ENCODE results near the gene OS9. TPM values are rescaled to one million over a fixed set of nuclear protein-coding genes. Genes with fewer than 3 reads are reported as not detected.

OS9 gene
- total and polyA plus RNA-seq, 9 of the 15 experiments (the other 6 are each of a cell fraction or from before 2014, with no cell fraction given): 4.6 to 105 (median 89.5) TPM

- POLR2A ChIA-PET: interaction anchor here (0.9 to 1.2 kb wide), 3 partner anchors 31 to 93 kb away, joined by 3 to 4 read pairs (median 3); partner anchors contain the start of genes AVIL and OS9
- peaks cover 9% of the 10 kb centered on the region; the same call in 1 of the 3 replicates for H3K36me3 ChIP-seq (ENCODE audit: control insufficient read depth, insufficient read depth, low read length)
- no peak for ATAC-seq
Observed at GRCh38 chr12:57724936-57725740, 31.2 kb downstream of the OS9 start.

DNA sequence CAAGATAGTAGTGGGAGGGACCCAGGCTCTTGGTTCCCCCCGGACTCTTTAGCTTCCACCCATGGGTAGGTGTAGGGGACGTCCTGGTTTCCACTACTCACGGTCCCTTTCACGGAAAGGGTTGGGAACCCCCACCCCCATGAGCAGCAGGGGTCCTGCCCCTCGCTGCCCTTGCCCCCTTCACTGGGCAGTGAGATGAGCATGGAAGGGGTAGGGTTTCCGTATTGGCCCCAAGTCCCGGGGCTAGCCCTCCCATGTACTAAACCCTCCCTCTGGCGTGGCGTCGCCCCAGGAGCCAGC is 31.9 kb downstream of the OS9 start:
- no peaks in the 10 kb centered on the region; the same call in 1 of the 2 replicates for H3K9me3 ChIP-seq (replicated peaks; ENCODE audit: control insufficient read depth, insufficient read depth, low read depth, low read length)
- in situ Hi-C loops (cut with MboI): no loop called here
- FAIRE-seq: no peak
- no peak overlapping the region for H3K4me3 ChIP-seq
- H3K9ac ChIP-seq (ENCODE audit: insufficient read depth in 1 of 2, low read depth in 2 of 2, low read length in 2 of 2): no peak overlapping the region
- WGBS (ENCODE audit: insufficient coverage, low coverage, missing lambda C conversion rate): 47% methylated on average over 9 of the region's 10 CpGs
- no peak overlapping the region for H2AFZ ChIP-seq (ENCODE audit: low read depth, low read length)
- no TSS peak for BruUV-seq (replicated peaks)
- peaks cover 0 to 20% of the 10 kb centered on the region in 2 experiments; a peak in 2 of 5 replicates for H3K4me1 ChIP-seq (replicated peaks in 1 of 2; ENCODE audit: control insufficient read depth in 2 of 2, insufficient read depth in 2 of 2, low read length in 2 of 2)
- H3K27me3 ChIP-seq (ENCODE audit: control insufficient read depth in 2 of 2, insufficient read depth in 2 of 2, low read length in 2 of 2): peaks cover 12 to 16% of the 10 kb centered on the region in 2 experiments
- H4K20me1 ChIP-seq (replicated peaks; ENCODE audit: control insufficient read depth, insufficient read depth, low read length): no peaks in the 10 kb centered on the region; the same call in 1 of the 2 replicates
- no peak overlapping the region for H3K4me2 ChIP-seq (ENCODE audit: insufficient read depth, low read length)
- ATAC-seq: no peak
- ChIA-PET CTCF (ENCODE audit: low intra/inter-chr PET ratio) (no interaction called here), POLR2A (interaction anchor here (0.9 kb wide), 1 partner anchor 93 kb away, joined by 4 read pairs; the partner anchor contains the start of gene AVIL)
- no peak for DNase-seq (ENCODE audit: extremely low read depth in 1 of 4, low spot score in 3 of 4)
- H3K79me2 ChIP-seq (ENCODE audit: control insufficient read depth, insufficient read depth, low read length): no peaks in the 10 kb centered on the region
- H3K9me1 ChIP-seq (ENCODE audit: control insufficient read depth, insufficient read depth, low read length): no peaks in the 10 kb centered on the region
- H3K27ac ChIP-seq (ENCODE audit: extremely low read depth, low read depth, low read length): no peak overlapping the region
- H3K36me3 ChIP-seq (ENCODE audit: control insufficient read depth, insufficient read depth, low read length): peaks cover 3% of the 10 kb centered on the region; the same call in 1 of the 3 replicates
- intact Hi-C loops (cut with micrococcal nuclease): no loop called here
- TF ChIP-seq CAMTA2 (CRISPR knock-in tag; conservative IDR thresholded peaks at IDR 0.05) (no peak), RB1 (IDR thresholded peaks at IDR 0.05; ENCODE audit: low read depth) (no peak), DLX4 (CRISPR knock-in tag; IDR thresholded peaks at IDR 0.05) (no peak), KDM4B (IDR thresholded peaks at IDR 0.05; ENCODE audit: borderline replicate concordance in 2 of 2, low read depth in 1 of 2) (no peak), MAFK (IDR thresholded peaks at IDR 0.05; ENCODE audit: low read length) (no peak), CBX2 (IDR thresholded peaks at IDR 0.05; ENCODE audit: insufficient read depth, low read length, poor library complexity, severe bottlenecking) (no peak), BHLHE40 (IDR thresholded peaks at IDR 0.05; ENCODE audit: low read length) (no peak), SIRT6 (IDR thresholded peaks at IDR 0.05; ENCODE audit: low read depth, low read length) (no peak), PHTF2 (CRISPR knock-in tag; IDR thresholded peaks at IDR 0.05) (no peak), ATF4 (CRISPR knock-in tag; IDR thresholded peaks at IDR 0.05) (no peak)
- TF ChIP-seq, protein P1, sequence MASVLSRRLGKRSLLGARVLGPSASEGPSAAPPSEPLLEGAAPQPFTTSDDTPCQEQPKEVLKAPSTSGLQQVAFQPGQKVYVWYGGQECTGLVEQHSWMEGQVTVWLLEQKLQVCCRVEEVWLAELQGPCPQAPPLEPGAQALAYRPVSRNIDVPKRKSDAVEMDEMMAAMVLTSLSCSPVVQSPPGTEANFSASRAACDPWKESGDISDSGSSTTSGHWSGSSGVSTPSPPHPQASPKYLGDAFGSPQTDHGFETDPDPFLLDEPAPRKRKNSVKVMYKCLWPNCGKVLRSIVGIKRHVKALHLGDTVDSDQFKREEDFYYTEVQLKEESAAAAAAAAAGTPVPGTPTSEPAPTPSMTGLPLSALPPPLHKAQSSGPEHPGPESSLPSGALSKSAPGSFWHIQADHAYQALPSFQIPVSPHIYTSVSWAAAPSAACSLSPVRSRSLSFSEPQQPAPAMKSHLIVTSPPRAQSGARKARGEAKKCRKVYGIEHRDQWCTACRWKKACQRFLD (CRISPR knock-in tag; IDR thresholded peaks at IDR 0.05): no peak

More at GRCh38 chr12:57724936-57725740, 31.2 kb downstream of the OS9 start:
- Histone ChIP-seq H3K27me3 (ENCODE audit: control insufficient read depth in 2 of 2, insufficient read depth in 2 of 2, low read length in 2 of 2) (peaks cover 5 to 9% of the 10 kb centered on the region in 2 experiments; a peak in 4 of 5 replicates), H3K4me2 (ENCODE audit: insufficient read depth, low read length) (no peak overlapping the region), H3K4me3 (no peak overlapping the region), H3K9me1 (ENCODE audit: control insufficient read depth, insufficient read depth, low read length) (no peaks in the 10 kb centered on the region), H2AFZ (ENCODE audit: low read depth, low read length) (no peak overlapping the region), H4K20me1 (replicated peaks; ENCODE audit: control insufficient read depth, insufficient read depth, low read length) (no peaks in the 10 kb centered on the region; the same call in 1 of the 2 replicates), H3K4me1 (replicated peaks in 1 of 2; ENCODE audit: control insufficient read depth in 2 of 2, insufficient read depth in 2 of 2, low read length in 2 of 2) (peaks cover 0 to 20% of the 10 kb centered on the region in 2 experiments; a peak in 2 of 5 replicates), H3K9me3 (replicated peaks; ENCODE audit: control insufficient read depth, insufficient read depth, low read depth, low read length) (no peaks in the 10 kb centered on the region; the same call in 1 of the 2 replicates), H3K79me2 (ENCODE audit: control insufficient read depth, insufficient read depth, low read length) (no peaks in the 10 kb centered on the region), H3K9ac (ENCODE audit: insufficient read depth in 1 of 2, low read depth in 2 of 2, low read length in 2 of 2) (no peak overlapping the region), H3K27ac (ENCODE audit: extremely low read depth, low read depth, low read length) (no peak overlapping the region)
- no peak for DNase-seq (ENCODE audit: extremely low read depth in 1 of 4, low spot score in 3 of 4)
- FAIRE-seq: no peak
- TF ChIP-seq ZNF217 (CRISPR knock-in tag; IDR thresholded peaks at IDR 0.05) (no peak), SMARCB1 (IDR thresholded peaks at IDR 0.05; ENCODE audit: insufficient read length, low read depth) (no peak), SPI1 (IDR thresholded peaks at IDR 0.05; ENCODE audit: borderline replicate concordance, low read depth, low read length) (peak; percentile 61; the same call in 1 of the 2 replicates)
- in situ Hi-C loops (cut with MboI): no loop called here
- BruUV-seq (replicated peaks): no TSS peak
- CTCF ChIA-PET (ENCODE audit: low intra/inter-chr PET ratio): no interaction called here
- intact Hi-C loops (cut with micrococcal nuclease): no loop called here
- WGBS (ENCODE audit: insufficient coverage, low coverage, missing lambda C conversion rate): 8% methylated on average over 7 of the region's 11 CpGs
